CD1c-positive myeloid dendritic cell (primary cell): ENCODE results near the gene SLC22A31.

Experiments
- DNase-seq: peaks from one replicate; pipeline ENCODE4 v3.0.0-alpha.2; 2016; ENCODE audit errors: extremely low spot score

The SLC22A31 gene

DNA sequence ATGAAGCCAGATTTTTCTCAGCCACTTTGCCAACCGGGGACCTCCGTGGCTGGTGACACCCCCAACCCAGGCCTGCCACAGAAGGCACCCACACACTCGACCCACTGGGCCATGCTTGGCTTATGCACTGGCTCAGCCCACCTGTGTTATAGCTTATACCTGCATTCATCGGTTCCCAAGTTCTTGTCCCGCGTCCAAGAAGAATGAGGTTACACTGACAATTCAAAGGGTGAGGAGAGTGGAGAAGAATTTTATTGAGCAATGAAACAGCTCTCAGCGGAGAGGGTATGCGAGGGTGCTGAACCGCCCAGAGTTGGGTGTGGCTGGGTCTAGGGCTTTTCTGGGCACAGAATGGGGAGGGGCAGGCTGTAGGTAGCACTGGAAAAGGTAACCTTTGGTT, 51.0 kb downstream of the SLC22A31 start:
- DNase-seq: no peak

DNA sequence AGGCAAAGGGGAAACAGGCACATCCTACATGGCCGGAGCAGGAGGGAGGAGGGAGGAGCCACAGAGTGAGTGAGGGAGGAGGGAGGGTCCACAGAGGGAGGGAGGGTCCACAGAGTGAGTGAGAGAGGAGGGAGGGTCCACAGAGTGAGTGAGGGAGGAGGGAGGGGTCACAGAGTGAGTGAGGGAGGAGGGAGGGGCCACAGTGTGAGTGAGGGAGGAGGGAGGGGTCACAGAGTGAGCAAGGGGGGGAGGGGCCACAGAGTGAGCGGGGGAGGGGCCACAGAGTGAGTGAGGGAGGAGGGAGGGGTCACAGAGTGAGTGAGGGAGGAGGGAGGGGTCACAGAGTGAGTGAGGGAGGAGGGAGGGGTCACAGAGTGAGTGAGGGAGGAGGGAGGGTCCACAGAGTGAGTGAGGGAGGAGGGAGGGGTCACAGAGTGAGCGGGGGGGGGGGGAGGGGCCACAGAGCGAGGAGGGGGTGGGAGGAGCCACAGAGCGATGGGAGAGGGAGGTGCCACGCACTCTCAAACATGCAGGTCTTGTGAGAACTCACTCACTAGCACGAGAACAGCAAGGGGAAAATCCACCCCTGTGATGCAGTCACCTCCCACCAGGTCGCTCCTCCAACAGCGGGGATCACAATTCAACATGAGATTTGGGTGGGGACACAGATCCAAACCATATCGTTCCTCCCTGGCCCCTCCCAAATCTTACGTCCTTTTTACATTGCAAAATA, 53.1 kb downstream of the SLC22A31 start:
- DNase-seq: no peak

DNA sequence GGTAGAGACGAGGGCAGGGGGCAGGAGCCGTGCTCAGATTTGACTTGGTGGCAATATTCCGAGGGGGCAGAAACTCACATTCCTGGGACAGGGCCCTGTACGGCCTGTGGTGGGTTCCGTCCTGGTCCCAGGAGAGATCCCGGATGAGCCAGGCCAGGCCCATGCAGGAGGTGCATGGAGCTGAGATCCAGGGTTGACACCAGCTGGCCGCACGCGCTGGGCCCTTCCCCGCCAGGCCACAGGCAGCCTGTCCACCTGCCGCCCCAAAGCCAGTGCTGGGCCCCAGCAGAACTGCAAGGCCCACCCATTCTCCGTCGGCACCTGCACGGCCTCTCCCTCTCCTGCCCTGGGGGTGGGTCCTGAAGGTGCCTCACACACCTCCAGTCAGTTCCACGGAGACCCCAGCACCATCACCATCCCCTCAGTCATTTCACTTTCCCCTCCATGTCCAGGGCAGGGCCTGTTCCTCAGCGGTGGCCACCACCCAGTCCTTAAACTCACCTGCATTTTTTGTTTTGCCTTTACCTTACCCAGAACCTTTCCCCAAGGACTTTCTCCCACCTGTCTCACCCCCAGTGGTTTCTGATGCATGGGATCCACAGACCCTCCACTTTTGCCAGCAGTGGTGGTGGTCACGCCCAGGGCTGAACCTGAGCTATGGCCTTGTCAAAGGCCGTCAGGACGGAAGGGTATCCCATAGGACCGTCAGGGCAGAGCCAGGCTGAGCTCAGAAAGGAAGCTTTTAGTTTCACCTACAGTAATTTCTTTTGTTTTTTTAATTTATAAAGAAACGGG, 53.9 kb downstream of the SLC22A31 start:
- no peak for DNase-seq
